ENCODE results near the gene ZNF20.

- TF ChIP-seq, protein P1, sequence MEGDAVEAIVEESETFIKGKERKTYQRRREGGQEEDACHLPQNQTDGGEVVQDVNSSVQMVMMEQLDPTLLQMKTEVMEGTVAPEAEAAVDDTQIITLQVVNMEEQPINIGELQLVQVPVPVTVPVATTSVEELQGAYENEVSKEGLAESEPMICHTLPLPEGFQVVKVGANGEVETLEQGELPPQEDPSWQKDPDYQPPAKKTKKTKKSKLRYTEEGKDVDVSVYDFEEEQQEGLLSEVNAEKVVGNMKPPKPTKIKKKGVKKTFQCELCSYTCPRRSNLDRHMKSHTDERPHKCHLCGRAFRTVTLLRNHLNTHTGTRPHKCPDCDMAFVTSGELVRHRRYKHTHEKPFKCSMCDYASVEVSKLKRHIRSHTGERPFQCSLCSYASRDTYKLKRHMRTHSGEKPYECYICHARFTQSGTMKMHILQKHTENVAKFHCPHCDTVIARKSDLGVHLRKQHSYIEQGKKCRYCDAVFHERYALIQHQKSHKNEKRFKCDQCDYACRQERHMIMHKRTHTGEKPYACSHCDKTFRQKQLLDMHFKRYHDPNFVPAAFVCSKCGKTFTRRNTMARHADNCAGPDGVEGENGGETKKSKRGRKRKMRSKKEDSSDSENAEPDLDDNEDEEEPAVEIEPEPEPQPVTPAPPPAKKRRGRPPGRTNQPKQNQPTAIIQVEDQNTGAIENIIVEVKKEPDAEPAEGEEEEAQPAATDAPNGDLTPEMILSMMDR (IDR thresholded peaks at IDR 0.05): no peak
- no peak for TF ChIP-seq EZH2 (IDR thresholded peaks at IDR 0.05; ENCODE audit: borderline replicate concordance, insufficient read depth, low read depth, low read length, poor library complexity, severe bottlenecking)
These were observed 22.8 kb downstream of the ZNF20 start for GRCh38 chr19:12117201-12117970.
